ENCODE data around the gene KCNJ18.
"Not testable (repeated sequence)": the region's sequence is repeated elsewhere in the genome, so short reads cannot be mapped to it uniquely, and the experiment has no call there.

GRCh38 chr17:21653211-21653610, 39.1 kb upstream of the KCNJ18 start:
- TF ChIP-seq CTCF (IDR thresholded peaks at IDR 0.05; ENCODE audit: poor library complexity, severe bottlenecking); EZH2 (IDR thresholded peaks at IDR 0.05; ENCODE audit: borderline replicate concordance, insufficient read depth, low read length, poor library complexity, severe bottlenecking): not testable (repeated sequence)
